ENCODE measurements around the gene TEDC1.

Gene TEDC1

DNA sequence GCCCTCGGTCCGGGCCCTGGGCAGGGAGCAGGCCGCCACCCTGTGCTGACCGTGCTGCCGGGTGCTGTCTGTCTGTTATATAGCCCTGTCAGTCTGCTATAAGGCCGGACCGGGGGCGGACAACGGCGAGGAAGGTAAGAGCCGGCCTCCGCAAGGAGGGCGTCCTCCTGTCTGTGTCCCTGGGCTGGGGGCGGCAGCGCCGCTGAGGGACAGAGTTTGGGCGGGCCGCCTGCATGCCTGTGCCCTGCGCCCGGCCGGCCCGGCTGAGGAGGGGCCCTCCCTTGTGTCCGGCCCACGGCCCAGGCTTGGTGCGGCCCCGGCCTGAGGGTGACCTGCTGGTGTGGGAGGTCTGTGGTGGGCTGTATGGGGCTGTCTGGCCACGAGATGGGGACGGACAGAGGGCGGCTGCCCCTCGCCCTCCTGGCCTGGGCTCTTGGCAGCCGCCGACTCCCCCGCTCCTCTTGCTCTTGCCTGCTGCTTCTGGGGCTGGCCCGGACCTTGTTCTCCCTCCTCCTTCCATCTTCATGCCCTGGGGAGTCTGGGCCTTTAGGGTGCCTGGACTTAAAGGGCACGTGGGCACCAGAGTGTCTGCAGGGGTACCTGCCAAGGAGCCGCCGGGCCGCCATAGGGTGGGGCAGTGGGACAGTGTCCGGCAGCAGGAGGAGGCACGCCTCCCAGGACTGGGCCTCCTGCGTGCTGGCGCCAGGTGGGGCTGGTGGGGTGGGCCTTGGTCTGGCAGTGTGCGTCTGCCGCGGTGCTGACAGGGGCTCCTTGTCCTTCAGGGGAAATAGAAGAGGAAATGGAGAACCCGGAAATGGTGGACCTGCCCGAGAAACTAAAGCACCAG is 41.5 kb upstream of the TEDC1 start:
- H3K27me3 ChIP-seq (ENCODE audit: control insufficient read depth, low read length): no peaks in the 10 kb centered on the region
- H3F3A ChIP-seq (ENCODE audit: control insufficient read depth, insufficient read depth): no peaks in the 10 kb centered on the region
- H3K36me3 ChIP-seq (ENCODE audit: control insufficient read depth, low read length): peaks cover 47% of the 10 kb centered on the region
- TF ChIP-seq, protein P1, sequence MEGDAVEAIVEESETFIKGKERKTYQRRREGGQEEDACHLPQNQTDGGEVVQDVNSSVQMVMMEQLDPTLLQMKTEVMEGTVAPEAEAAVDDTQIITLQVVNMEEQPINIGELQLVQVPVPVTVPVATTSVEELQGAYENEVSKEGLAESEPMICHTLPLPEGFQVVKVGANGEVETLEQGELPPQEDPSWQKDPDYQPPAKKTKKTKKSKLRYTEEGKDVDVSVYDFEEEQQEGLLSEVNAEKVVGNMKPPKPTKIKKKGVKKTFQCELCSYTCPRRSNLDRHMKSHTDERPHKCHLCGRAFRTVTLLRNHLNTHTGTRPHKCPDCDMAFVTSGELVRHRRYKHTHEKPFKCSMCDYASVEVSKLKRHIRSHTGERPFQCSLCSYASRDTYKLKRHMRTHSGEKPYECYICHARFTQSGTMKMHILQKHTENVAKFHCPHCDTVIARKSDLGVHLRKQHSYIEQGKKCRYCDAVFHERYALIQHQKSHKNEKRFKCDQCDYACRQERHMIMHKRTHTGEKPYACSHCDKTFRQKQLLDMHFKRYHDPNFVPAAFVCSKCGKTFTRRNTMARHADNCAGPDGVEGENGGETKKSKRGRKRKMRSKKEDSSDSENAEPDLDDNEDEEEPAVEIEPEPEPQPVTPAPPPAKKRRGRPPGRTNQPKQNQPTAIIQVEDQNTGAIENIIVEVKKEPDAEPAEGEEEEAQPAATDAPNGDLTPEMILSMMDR (IDR thresholded peaks at IDR 0.05; ENCODE audit: low read depth, low read length, poor library complexity, severe bottlenecking): no peak
- no peak for TF ChIP-seq EZH2phosphoT487 (IDR thresholded peaks at IDR 0.05; ENCODE audit: borderline replicate concordance, low read length)
- H3K4me1 ChIP-seq (ENCODE audit: control insufficient read depth, low read length): no peaks in the 10 kb centered on the region
- H4K20me1 ChIP-seq (ENCODE audit: control insufficient read depth, insufficient read depth, low read depth, low read length): no peaks in the 10 kb centered on the region
- H3K9me3 ChIP-seq (ENCODE audit: control insufficient read depth, insufficient read depth, low read length): no peaks in the 10 kb centered on the region
- H3K9me2 ChIP-seq (replicated peaks; ENCODE audit: control insufficient read depth, low read length): no peaks in the 10 kb centered on the region
- H3K4me2 ChIP-seq (ENCODE audit: low read length): no peak overlapping the region
- no peak overlapping the region for H3K27ac ChIP-seq (ENCODE audit: low read depth, low read length)
- H3K4me3 ChIP-seq (ENCODE audit: low read length): no peak overlapping the region
- peaks cover 14% of the 10 kb centered on the region for H3K79me2 ChIP-seq (ENCODE audit: control insufficient read depth, low read length)

DNA sequence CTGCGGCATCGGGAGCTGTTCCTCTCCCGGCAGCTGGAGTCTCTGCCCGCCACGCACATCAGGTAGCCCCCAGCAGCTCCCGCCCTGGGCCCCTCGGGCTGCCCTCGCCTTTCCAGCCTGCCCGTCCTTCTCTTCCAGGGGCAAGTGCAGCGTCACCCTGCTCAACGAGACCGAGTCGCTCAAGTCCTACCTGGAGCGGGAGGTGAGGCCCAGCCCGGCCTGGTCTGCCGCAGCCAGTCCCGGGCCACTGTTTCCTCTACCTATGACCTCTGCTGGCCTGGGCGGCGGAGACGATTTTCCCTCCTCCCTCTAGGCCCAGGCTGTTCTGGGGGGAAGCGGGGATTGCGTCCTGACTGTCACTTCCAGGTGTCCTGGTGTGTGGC is 40.9 kb upstream of the TEDC1 start:
- Histone ChIP-seq H3K36me3 (ENCODE audit: control insufficient read depth, low read length) (peaks cover 49% of the 10 kb centered on the region), H3K27me3 (ENCODE audit: control insufficient read depth, low read length) (no peaks in the 10 kb centered on the region), H3K9me2 (replicated peaks; ENCODE audit: control insufficient read depth, low read length) (no peaks in the 10 kb centered on the region), H4K20me1 (ENCODE audit: control insufficient read depth, insufficient read depth, low read depth, low read length) (no peaks in the 10 kb centered on the region), H3K4me1 (ENCODE audit: control insufficient read depth, low read length) (no peaks in the 10 kb centered on the region), H3K4me3 (ENCODE audit: low read length) (no peak overlapping the region), H3K9me3 (ENCODE audit: control insufficient read depth, insufficient read depth, low read length) (no peaks in the 10 kb centered on the region), H3K27ac (ENCODE audit: low read depth, low read length) (no peak overlapping the region), H3K79me2 (ENCODE audit: control insufficient read depth, low read length) (peaks cover 14% of the 10 kb centered on the region), H3K4me2 (ENCODE audit: low read length) (no peak overlapping the region), H3F3A (ENCODE audit: control insufficient read depth, insufficient read depth) (no peaks in the 10 kb centered on the region)
- no peak for TF ChIP-seq EZH2phosphoT487 (IDR thresholded peaks at IDR 0.05; ENCODE audit: borderline replicate concordance, low read length)
- TF ChIP-seq, protein P1 (IDR thresholded peaks at IDR 0.05; ENCODE audit: low read depth, low read length, poor library complexity, severe bottlenecking): no peak

DNA sequence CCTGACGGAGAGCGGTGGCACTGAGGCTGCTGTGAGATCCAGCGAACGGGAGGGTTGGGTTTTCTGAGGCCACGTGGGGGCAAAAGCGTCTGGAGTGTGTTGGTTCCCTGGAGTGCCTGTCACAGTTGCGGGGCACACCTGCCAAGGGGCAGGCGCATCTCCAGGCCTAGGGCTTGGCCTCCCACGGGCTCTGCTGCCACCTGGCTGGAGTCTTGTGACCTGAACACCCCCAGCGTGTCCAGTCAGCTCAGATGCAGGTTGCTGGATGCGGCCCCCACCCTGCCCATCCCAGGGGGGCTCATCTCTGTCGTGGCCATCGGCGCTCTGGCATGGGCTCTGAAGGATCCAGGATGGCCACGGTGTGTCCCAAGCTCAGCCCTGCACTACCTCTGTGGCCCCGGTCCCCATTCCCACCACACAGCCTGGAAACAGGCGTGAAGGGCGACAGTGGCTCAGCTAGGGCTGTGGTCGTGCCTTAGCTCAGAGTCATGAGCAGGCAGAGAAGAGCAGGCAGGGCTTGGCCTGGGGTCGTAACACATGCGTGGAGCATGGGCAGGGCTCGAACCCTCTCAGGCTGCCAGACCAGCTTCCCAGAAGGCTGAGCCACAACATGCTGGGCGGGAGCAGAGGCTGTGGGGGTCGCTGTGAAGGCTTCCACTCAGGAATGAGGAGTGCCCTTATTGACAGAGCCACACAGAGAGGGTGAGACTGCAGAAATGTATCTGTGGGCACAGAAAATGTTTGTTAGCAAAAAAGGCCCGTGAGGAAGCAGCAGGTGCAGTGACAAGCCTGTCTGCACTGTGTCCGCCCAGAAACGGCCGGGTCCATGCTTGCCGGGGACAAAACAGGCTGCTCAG is 40.0 kb upstream of the TEDC1 start:
- Histone ChIP-seq H3K4me1 (ENCODE audit: control insufficient read depth, low read length) (no peaks in the 10 kb centered on the region), H3K9me2 (replicated peaks; ENCODE audit: control insufficient read depth, low read length) (no peaks in the 10 kb centered on the region), H3K27me3 (ENCODE audit: control insufficient read depth, low read length) (no peaks in the 10 kb centered on the region), H3K4me2 (ENCODE audit: low read length) (no peak overlapping the region), H3K27ac (ENCODE audit: low read depth, low read length) (no peak overlapping the region), H3K79me2 (ENCODE audit: control insufficient read depth, low read length) (peaks cover 13% of the 10 kb centered on the region), H3K9me3 (ENCODE audit: control insufficient read depth, insufficient read depth, low read length) (no peaks in the 10 kb centered on the region), H3F3A (ENCODE audit: control insufficient read depth, insufficient read depth) (no peaks in the 10 kb centered on the region), H4K20me1 (ENCODE audit: control insufficient read depth, insufficient read depth, low read depth, low read length) (no peaks in the 10 kb centered on the region), H3K4me3 (ENCODE audit: low read length) (no peak overlapping the region), H3K36me3 (ENCODE audit: control insufficient read depth, low read length) (peaks cover 55% of the 10 kb centered on the region)
- TF ChIP-seq, protein P1 (IDR thresholded peaks at IDR 0.05; ENCODE audit: low read depth, low read length, poor library complexity, severe bottlenecking): no peak
- no peak for TF ChIP-seq EZH2phosphoT487 (IDR thresholded peaks at IDR 0.05; ENCODE audit: borderline replicate concordance, low read length)
